Renal cortical epithelial cell (primary cell): ENCODE results near the gene CHRNA1. TPM values are rescaled to one million over a fixed set of nuclear protein-coding genes. Genes with fewer than 3 reads are reported as not detected.

Experiments used
- DNase-seq: peaks from one replicate; pipeline ENCODE4 v3.0.0-alpha.2; 2011; ENCODE audit warnings: low read depth
- total RNA-seq: library from RNA; depleted of rRNA; stranded (reverse); fragments of >200 nt; gene quantifications from 2 replicates; pipeline ENCODE4 v1.2.3, GENCODE V29; 2014

The CHRNA1 gene
- total RNA-seq, 1 donor from 2014 or later: 0.05 TPM

- no peak for DNase-seq
Measured at GRCh38 chr2:174760845-174761473, 3.3 kb downstream of the CHRNA1 start.

- DNase-seq: no peak
Measured at GRCh38 chr2:174759381-174760065, 4.7 kb downstream of the CHRNA1 start.

DNA sequence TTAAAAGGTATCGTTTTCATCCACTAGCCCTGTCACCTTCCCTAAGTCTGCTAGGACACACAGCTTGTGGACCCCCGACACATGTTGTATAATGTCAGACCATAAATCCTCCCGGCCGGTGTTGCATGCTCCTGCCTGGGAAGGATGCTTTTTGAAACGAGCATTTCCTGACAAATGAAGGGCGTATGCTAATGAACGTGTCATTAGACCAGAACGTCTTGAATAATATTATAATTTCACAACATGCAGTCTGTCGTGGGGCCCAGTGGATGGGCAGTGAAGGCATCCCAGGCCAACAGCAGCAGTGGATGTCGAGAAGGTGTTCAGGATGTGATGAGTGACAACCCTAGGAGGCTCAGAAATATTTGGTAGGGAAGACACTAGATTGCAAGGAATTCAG lies 7.5 kb downstream of the CHRNA1 start:
- no peak for DNase-seq

DNA sequence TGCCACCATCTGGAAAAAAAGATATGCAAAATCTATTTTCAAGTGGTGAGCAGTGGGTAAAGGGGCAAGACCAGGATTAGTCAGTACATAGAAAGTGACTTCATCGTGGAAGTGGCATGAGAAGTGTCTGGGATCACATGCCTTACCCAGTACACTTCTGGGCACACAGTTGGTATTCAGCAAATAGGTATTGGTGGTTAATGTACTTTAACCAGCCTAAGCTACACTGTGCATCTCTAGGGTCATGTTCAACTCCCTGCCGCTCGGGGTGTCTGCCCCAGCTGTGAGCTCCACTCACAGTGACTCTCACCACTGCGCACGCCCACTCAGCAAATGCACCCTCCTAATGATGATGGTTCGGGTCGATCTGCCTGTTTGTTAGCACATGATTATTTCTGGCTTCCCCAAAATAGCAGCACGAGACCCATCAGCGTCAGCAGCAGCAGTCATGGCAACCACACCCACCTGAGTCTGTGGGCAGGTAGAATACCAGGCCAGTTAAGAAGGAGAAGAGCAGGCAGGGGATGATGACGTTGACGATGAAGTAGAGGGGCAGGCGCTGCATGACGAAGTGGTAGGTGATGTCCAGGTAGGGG lies 11.1 kb downstream of the CHRNA1 start:
- peak; percentile 42 for DNase-seq

- DNase-seq: peak; percentile 53
Measured at GRCh38 chr2:174752403-174753037, 11.8 kb downstream of the CHRNA1 start.

DNA sequence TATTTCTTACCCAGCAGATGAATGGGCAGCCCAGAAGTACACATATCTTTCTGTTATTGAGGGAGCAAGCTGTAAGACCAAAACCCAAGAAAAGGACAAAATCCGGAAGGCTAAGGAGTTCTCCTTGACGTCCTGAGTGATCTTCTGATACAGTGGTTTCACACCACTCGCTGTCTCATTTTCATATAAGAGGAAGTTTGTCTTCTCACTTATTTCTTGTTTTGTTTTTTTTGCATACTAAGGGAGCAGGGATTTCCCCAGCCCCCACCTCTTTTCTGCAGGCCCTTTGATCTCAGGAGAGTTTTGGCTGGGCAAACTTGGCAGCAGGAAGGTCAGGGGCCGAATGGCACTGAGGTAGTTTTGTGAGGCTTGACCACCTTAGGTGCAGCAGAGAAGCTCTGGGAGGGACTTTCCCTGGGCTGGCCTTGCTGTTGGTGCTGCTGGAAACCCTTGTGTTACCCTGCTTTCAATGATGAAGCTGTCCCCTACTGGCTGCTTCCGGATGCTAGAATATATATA lies 13.3 kb downstream of the CHRNA1 start:
- DNase-seq: no peak

DNA sequence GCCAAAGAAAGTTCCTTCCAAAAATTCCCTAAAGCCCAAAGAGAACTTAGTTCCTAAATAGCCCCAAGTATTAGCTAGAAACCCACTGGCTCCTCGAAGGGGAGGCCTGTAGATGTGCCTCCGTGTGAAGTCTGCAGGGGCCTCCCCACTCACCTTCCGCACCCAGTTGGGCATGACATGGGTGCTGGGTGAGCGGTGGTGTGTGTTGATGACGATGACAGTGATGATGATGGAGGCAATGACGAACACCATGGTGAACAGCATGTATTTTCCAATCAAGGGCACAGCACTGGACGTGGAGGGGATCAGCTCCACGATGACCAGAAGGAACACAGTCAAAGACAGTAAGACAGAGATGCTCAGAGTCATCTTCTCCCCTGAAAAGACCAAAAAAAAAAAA lies 14.5 kb downstream of the CHRNA1 start:
- no peak for DNase-seq

- peak; percentile 58 for DNase-seq
Measured at GRCh38 chr2:174748948-174749347, 15.3 kb downstream of the CHRNA1 start.

GRCh38 chr2:174745142-174745541 lies 19.1 kb downstream of the CHRNA1 start:
- DNase-seq: no peak

DNA sequence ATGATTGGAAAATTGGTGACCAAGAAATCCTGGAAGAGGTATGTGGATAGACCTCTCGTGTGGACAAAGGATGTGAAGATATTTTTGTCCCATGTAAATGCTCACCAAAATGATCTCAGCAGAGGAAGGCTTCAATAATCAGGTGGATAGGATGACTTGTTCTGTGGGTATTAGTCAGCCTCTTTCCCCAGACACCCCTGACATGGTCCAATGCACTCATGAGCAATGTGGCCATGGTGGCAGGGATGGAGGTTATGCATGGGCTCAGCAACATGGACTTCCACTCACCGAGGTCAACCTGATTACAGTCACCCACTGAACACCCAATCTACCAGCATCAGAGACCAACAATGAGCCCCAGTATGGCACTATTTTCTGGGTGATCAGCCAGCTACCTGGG lies 20.2 kb downstream of the CHRNA1 start:
- peak; percentile 87 for DNase-seq

DNA sequence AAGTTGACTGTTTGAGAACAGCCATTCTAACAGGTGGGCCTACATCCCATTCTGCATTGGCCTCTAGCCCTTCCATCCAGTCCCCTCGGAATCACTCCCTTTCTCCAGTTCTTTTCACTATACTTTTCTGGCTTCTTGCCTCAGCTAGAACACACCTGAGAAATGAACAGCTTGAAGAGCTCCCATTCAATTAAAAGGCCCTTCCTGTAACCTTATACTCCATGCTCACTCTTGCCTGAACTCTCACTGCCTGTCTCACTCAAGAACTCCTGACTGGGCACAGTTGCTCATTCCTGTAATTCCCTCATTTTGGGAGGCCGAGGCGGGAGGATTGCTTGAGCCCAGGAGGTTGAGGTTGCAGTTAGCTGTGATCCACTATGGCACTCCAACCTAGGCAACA lies 23.6 kb downstream of the CHRNA1 start:
- DNase-seq: no peak

GRCh38 chr2:174738841-174739240 lies 25.4 kb downstream of the CHRNA1 start:
- DNase-seq: no peak

GRCh38 chr2:174731546-174731945 lies 32.7 kb downstream of the CHRNA1 start:
- no peak for DNase-seq

- no peak for DNase-seq
Measured at GRCh38 chr2:174730698-174731018, 33.6 kb downstream of the CHRNA1 start.

GRCh38 chr2:174729797-174730697 lies 34.2 kb downstream of the CHRNA1 start:
- no peak for DNase-seq

- DNase-seq: no peak
Measured at GRCh38 chr2:174728096-174728495, 36.2 kb downstream of the CHRNA1 start.

DNA sequence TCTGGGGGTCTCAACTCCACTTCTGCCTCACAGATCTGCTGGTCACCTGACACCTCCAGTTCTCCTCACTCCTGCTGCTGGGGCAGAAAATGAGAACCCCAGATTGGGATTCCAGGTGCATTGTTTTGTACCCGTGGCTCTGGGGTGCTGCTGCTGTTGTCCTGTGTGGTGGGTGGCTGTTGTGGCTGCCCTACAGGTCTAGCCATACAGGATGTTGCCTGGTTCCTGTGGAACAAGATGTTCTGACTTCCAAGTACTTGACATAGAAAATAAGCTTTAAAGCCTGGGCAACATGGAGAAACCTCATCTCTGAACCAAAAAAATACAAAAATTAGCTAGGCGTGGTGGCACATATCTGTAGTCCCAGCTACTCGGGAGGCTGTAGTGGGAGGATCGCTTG lies 38.1 kb downstream of the CHRNA1 start:
- DNase-seq: no peak

GRCh38 chr2:174722942-174723592 lies 41.2 kb downstream of the CHRNA1 start:
- no peak for DNase-seq

GRCh38 chr2:174719016-174719415 lies 45.3 kb downstream of the CHRNA1 start:
- DNase-seq: no peak

GRCh38 chr2:174718591-174718990 lies 45.7 kb downstream of the CHRNA1 start:
- no peak for DNase-seq

DNA sequence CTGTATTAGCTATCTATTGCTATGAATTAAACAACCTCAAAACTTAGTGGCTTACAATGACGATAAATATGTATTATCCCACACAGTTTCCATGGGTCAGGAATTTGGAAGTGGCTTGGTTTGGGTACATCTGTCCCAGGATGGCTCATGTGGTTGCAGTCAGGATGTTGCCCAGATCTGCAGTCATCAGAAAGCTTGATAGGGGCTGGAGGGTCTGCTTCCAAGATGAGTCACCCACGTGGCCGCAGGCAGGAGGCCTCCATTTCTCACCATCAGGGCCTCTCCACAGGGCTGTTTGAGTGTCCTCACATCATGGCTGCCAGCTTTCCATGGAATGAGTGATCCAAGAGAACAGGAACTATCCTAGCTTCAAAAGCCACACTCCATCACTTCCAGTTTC lies 46.4 kb downstream of the CHRNA1 start:
- DNase-seq: no peak
